HFF-Myc (cell line): ENCODE data around the gene MYO3B.

Experiments used
- DNase-seq: peaks from one replicate; pipeline ENCODE4 v3.0.0-alpha.2; 2011; ENCODE audit warnings: low read depth; ENCODE audit errors: extremely low read depth
- H3K4me3 ChIP-seq: replicated peaks from 2 replicates; pipeline ENCODE4 v1.5.1; 2011; ENCODE audit warnings: low read depth, mild to moderate bottlenecking, control low read depth, low read length
- CTCF ChIP-seq: IDR thresholded peaks from 2 replicates; pipeline ENCODE4 v1.5.1; 2012; ENCODE audit warnings: mild to moderate bottlenecking, low read depth, low read length, control low read depth; ENCODE audit errors: missing control alignments

The MYO3B gene

GRCh38 chr2:170365003-170365402 is 187.1 kb downstream of the MYO3B start:
- TF ChIP-seq CTCF: no peak
- no peak for DNase-seq
- no peak overlapping the region for H3K4me3 ChIP-seq

GRCh38 chr2:170365686-170366085 is 187.7 kb downstream of the MYO3B start:
- DNase-seq: no peak
- TF ChIP-seq CTCF: no peak
- H3K4me3 ChIP-seq: no peak overlapping the region

GRCh38 chr2:170368370-170368769 is 190.4 kb downstream of the MYO3B start:
- H3K4me3 ChIP-seq: no peak overlapping the region
- no peak for TF ChIP-seq CTCF
- DNase-seq: no peak

GRCh38 chr2:170369228-170369627 is 191.3 kb downstream of the MYO3B start:
- no peak for TF ChIP-seq CTCF
- no peak overlapping the region for H3K4me3 ChIP-seq
- no peak for DNase-seq

GRCh38 chr2:170369894-170370293 is 191.9 kb downstream of the MYO3B start:
- no peak for DNase-seq

GRCh38 chr2:170371231-170371998 is 193.5 kb downstream of the MYO3B start:
- no peak for TF ChIP-seq CTCF
- DNase-seq: no peak
- H3K4me3 ChIP-seq: no peak overlapping the region

More at GRCh38 chr2:170369894-170370293, 191.9 kb downstream of the MYO3B start:
- H3K4me3 ChIP-seq: no peak overlapping the region
- TF ChIP-seq CTCF: no peak

- TF ChIP-seq CTCF: no peak
- no peak for DNase-seq
- no peak overlapping the region for H3K4me3 ChIP-seq
Observed at GRCh38 chr2:170375192-170375591, 197.2 kb downstream of the MYO3B start.
